H9 (cell line): ENCODE results near the gene ASTN2. TPM values are rescaled to one million over a fixed set of nuclear protein-coding genes. Genes with fewer than 3 reads are reported as not detected.

Source experiments
- DNase-seq: peaks from one replicate; pipeline ENCODE4 v3.0.0-alpha.2; 2017
- H2AFZ ChIP-seq: one replicate; pipeline ENCODE4 v1.6.1; 2013; ENCODE audit warnings: mild to moderate bottlenecking, low read length, control low read depth, moderate library complexity
- H2AK5ac ChIP-seq: 2 replicates; pipeline ENCODE4 v1.6.1; 2013; ENCODE audit warnings: low read length, control low read depth, mixed read lengths; ENCODE audit not compliant: insufficient read length
- H2BK120ac ChIP-seq: one replicate; pipeline ENCODE4 v1.6.1; 2013; ENCODE audit warnings: low read depth, mild to moderate bottlenecking, low read length, control low read depth, inconsistent platforms; ENCODE audit not compliant: poor library complexity, severe bottlenecking
- H2BK12ac ChIP-seq: 2 replicates; pipeline ENCODE4 v1.6.1; 2013; ENCODE audit warnings: low read length, control low read depth, mixed read lengths, low read depth; ENCODE audit not compliant: insufficient read length
- H2BK15ac ChIP-seq: 2 replicates; pipeline ENCODE4 v1.6.1; 2013; ENCODE audit warnings: low read depth, low read length, control low read depth
- H2BK20ac ChIP-seq: one replicate; pipeline ENCODE4 v1.6.1; 2013; ENCODE audit warnings: low read depth, mild to moderate bottlenecking, low read length, control low read depth, inconsistent platforms; ENCODE audit not compliant: poor library complexity, severe bottlenecking
- H2BK5ac ChIP-seq: 2 replicates; pipeline ENCODE4 v1.6.1; 2013; ENCODE audit warnings: low read length, control low read depth, mixed read lengths; ENCODE audit not compliant: insufficient read length
- H3K14ac ChIP-seq: 2 replicates; pipeline ENCODE4 v1.6.1; 2013; ENCODE audit warnings: low read length, control low read depth; ENCODE audit not compliant: insufficient read depth
- H3K18ac ChIP-seq: 2 replicates; pipeline ENCODE4 v1.6.1; 2013; ENCODE audit warnings: low read depth, mild to moderate bottlenecking, mixed read lengths, low read length, control low read depth; ENCODE audit not compliant: insufficient read length
- H3K23ac ChIP-seq: 2 replicates; pipeline ENCODE4 v1.6.1; 2013; ENCODE audit warnings: low read length, control low read depth, mixed read lengths, low read depth; ENCODE audit not compliant: insufficient read length
- H3K23me2 ChIP-seq: 2 replicates; pipeline ENCODE4 v1.6.1; 2013; ENCODE audit warnings: low read depth, mild to moderate bottlenecking, mixed read lengths, low read length, control low read depth; ENCODE audit not compliant: insufficient read length, poor library complexity, severe bottlenecking
- H3K27ac ChIP-seq: 2 replicates; pipeline ENCODE4 v1.5.1; 2013; ENCODE audit warnings: low read length, control low read depth, mixed read lengths, low read depth; ENCODE audit not compliant: insufficient read length
- H3K27me3 ChIP-seq: 2 replicates; pipeline ENCODE4 v1.6.1; 2013; ENCODE audit warnings: low read length, control low read depth, inconsistent platforms; ENCODE audit not compliant: insufficient read depth
- H3K4ac ChIP-seq: 2 replicates; pipeline ENCODE4 v1.6.1; 2013; ENCODE audit warnings: low read depth, mild to moderate bottlenecking, control low read depth, inconsistent platforms, low read length, moderate library complexity
- H3K4me1 ChIP-seq: 2 replicates; pipeline ENCODE4 v1.6.1; 2013; ENCODE audit warnings: low read length, control low read depth, inconsistent platforms; ENCODE audit not compliant: insufficient read depth
- H3K4me2 ChIP-seq: 2 replicates; pipeline ENCODE4 v1.6.1; 2013; ENCODE audit warnings: low read length, control low read depth, mixed read lengths; ENCODE audit not compliant: insufficient read length, insufficient read depth
- H3K56ac ChIP-seq: 2 replicates; pipeline ENCODE4 v1.6.1; 2013; ENCODE audit warnings: low read depth, mild to moderate bottlenecking, mixed read lengths, low read length, control low read depth; ENCODE audit not compliant: insufficient read length
- H3K79me1 ChIP-seq: 2 replicates; pipeline ENCODE4 v1.6.1; 2013; ENCODE audit warnings: low read depth, mild to moderate bottlenecking, moderate library complexity, low read length, control low read depth, inconsistent platforms; ENCODE audit not compliant: insufficient read depth, poor library complexity, severe bottlenecking
- H3K79me2 ChIP-seq: 2 replicates; pipeline ENCODE4 v1.6.1; 2013; ENCODE audit warnings: low read length, control low read depth, inconsistent platforms; ENCODE audit not compliant: insufficient read depth
- H3K9ac ChIP-seq: 2 replicates; pipeline ENCODE4 v1.6.1; 2013; ENCODE audit warnings: low read length, control low read depth, mixed read lengths; ENCODE audit not compliant: insufficient read length; ENCODE audit errors: extremely low read depth
- H3K9me3 ChIP-seq: one replicate; pipeline ENCODE4 v1.6.1; 2013; ENCODE audit warnings: low read depth, low read length, inconsistent platforms; ENCODE audit not compliant: control insufficient read depth
- H3T11ph ChIP-seq: one replicate; pipeline ENCODE4 v1.6.1; 2013; ENCODE audit warnings: mild to moderate bottlenecking, low read length, control low read depth, inconsistent platforms
- H4K20me1 ChIP-seq: one replicate; pipeline ENCODE4 v1.6.1; 2013; ENCODE audit not compliant: control insufficient read depth, insufficient read length, insufficient read depth
- H4K5ac ChIP-seq: 2 replicates; pipeline ENCODE4 v1.6.1; 2013; ENCODE audit warnings: low read depth, mild to moderate bottlenecking, mixed read lengths, low read length, control low read depth; ENCODE audit not compliant: insufficient read length
- H4K8ac ChIP-seq: replicated peaks from 2 replicates; pipeline ENCODE4 v1.6.1; 2013; ENCODE audit warnings: low read length, control low read depth, mixed read lengths, low read depth; ENCODE audit not compliant: insufficient read length
- H4K91ac ChIP-seq: 2 replicates; pipeline ENCODE4 v1.6.1; 2013; ENCODE audit warnings: low read depth, mild to moderate bottlenecking, moderate library complexity, mixed read lengths, low read length, control low read depth; ENCODE audit not compliant: insufficient read length
- H3K27ac Mint-ChIP-seq, 3 experiments: 2 replicates in 2 of 3; 3 replicates in 1 of 3; pipeline ENCODE4 v1.8.0; 2020 to 2021; ENCODE audit warnings: mixed read lengths in 3 of 3, mild to moderate bottlenecking in 1 of 3, moderate library complexity in 1 of 3
- H3K27me3 Mint-ChIP-seq: 2 replicates; pipeline ENCODE4 v1.8.0; 2021; ENCODE audit warnings: low read depth, mild to moderate bottlenecking, moderate library complexity, mixed read lengths
- H3K36me3 Mint-ChIP-seq, 3 experiments: 2 replicates in 2 of 3; 3 replicates in 1 of 3; pipeline ENCODE4 v1.8.0; 2020 to 2021; ENCODE audit warnings: low read depth in 3 of 3, mixed read lengths in 3 of 3; ENCODE audit not compliant: insufficient read depth in 1 of 3
- H3K4me1 Mint-ChIP-seq, 2 experiments: 2 replicates each; pipeline ENCODE4 v1.8.0; 2020; ENCODE audit warnings: mixed read lengths in 2 of 2
- H3K4me3 Mint-ChIP-seq, 2 experiments: 2 replicates in 1 of 2; 3 replicates in 1 of 2; pipeline ENCODE4 v1.8.0; 2020 to 2021; ENCODE audit warnings: mild to moderate bottlenecking in 2 of 2, mixed read lengths in 2 of 2, moderate library complexity in 1 of 2
- H3K9me3 Mint-ChIP-seq, 2 experiments: 2 replicates in 1 of 2; 3 replicates in 1 of 2; pipeline ENCODE4 v1.8.0; 2020; ENCODE audit warnings: mild to moderate bottlenecking in 2 of 2, mixed read lengths in 2 of 2, moderate library complexity in 1 of 2
- WGBS: extraction: QIAGEN DNeasy Blood & Tissue Kit; methylation state at CpG from one replicate; pipeline ENCODE4 v1.1.7; 2013; ENCODE audit warnings: missing lambda C conversion rate, low lambda C conversion rate, mixed read lengths; ENCODE audit not compliant: insufficient read length; ENCODE audit errors: extremely low coverage; 5-methylcytosine and 5-hydroxymethylcytosine counted together
- total RNA-seq: library from RNA; stranded (reverse); gene quantifications from 2 replicates; pipeline ENCODE4 v1.2.1, GENCODE V29; 2021
- TF ChIP-seq, protein P1 (sequence below): fragments of 200-600 bp; sonication (generic); conservative IDR thresholded peaks from 3 replicates; pipeline ENCODE4 v1.8.0; 2021; ENCODE audit warnings: antibody characterized with exemption, mild to moderate bottlenecking

The ASTN2 gene
- total RNA-seq, 1 experiment from 2014 or later: 9.7 TPM

DNA sequence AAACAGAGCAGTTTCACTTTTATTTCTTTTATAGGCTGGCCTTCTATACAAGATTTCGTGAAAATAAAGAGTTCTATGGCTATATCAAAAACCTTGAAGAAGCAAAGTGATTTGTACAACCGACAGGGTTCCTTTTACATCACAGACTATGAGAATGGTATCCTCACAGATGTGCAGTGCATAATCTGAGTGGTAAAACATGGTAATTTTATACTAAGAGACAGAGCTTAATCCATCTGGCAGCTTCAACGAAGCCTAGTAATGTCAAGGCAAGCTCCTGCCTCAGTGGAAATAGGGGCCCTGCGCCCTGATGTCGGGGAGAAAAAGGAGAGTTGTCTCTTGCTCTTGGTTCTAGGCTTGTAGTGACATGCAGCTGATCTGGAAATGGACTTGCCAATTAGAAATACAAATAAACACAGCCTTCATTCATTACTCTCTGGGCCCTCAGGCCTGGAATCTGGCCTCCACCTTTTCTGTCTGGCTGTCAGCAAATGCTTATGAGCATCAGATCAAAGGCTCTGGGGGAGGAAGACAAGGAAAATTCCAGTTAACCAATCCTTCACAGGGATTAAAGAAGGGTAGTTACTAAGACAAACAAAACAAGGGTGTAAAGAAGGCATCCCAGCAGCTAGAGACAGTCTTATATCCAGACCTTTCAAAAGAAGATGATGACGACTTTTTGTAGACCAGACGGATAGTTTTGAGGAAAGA, 761.4 kb downstream of the ASTN2 start:
- H3K4me2 ChIP-seq: no peak overlapping the region
- WGBS: no CpG with 5 or more reads among the region's 7 CpGs
- H3K56ac ChIP-seq: no peak overlapping the region
- TF ChIP-seq, protein P1, sequence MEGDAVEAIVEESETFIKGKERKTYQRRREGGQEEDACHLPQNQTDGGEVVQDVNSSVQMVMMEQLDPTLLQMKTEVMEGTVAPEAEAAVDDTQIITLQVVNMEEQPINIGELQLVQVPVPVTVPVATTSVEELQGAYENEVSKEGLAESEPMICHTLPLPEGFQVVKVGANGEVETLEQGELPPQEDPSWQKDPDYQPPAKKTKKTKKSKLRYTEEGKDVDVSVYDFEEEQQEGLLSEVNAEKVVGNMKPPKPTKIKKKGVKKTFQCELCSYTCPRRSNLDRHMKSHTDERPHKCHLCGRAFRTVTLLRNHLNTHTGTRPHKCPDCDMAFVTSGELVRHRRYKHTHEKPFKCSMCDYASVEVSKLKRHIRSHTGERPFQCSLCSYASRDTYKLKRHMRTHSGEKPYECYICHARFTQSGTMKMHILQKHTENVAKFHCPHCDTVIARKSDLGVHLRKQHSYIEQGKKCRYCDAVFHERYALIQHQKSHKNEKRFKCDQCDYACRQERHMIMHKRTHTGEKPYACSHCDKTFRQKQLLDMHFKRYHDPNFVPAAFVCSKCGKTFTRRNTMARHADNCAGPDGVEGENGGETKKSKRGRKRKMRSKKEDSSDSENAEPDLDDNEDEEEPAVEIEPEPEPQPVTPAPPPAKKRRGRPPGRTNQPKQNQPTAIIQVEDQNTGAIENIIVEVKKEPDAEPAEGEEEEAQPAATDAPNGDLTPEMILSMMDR: no peak
- Mint-ChIP-seq H3K4me3 (no peak overlapping the region), H3K27ac (no peak overlapping the region), H3K27me3 (no peaks in the 10 kb centered on the region), H3K36me3 (no peaks in the 10 kb centered on the region; a peak in 2 of 7 replicates), H3K4me1 (peaks cover 4% of the 10 kb centered on the region in 2 experiments), H3K9me3 (no peaks in the 10 kb centered on the region)
- H3K27me3 ChIP-seq: no peaks in the 10 kb centered on the region
- H4K8ac ChIP-seq: no peak overlapping the region
- no peak overlapping the region for H3K18ac ChIP-seq
- H3K9me3 ChIP-seq: no peaks in the 10 kb centered on the region
- H3K4ac ChIP-seq: no peak overlapping the region
- no peak overlapping the region for H2BK15ac ChIP-seq
- H4K5ac ChIP-seq: no peak overlapping the region
- no peak overlapping the region for H3K27ac ChIP-seq
- H2AK5ac ChIP-seq: no peak overlapping the region
- H2AFZ ChIP-seq: no peak overlapping the region
- no peaks in the 10 kb centered on the region for H3K79me2 ChIP-seq
- H3K23ac ChIP-seq: no peak overlapping the region
- no peak overlapping the region for H2BK120ac ChIP-seq
- no peaks in the 10 kb centered on the region for H3K23me2 ChIP-seq
- H3K14ac ChIP-seq: no peak overlapping the region
- no peaks in the 10 kb centered on the region for H3K4me1 ChIP-seq
- no peak overlapping the region for H2BK5ac ChIP-seq
- no peak for DNase-seq
- no peak overlapping the region for H3T11ph ChIP-seq
- no peak overlapping the region for H2BK20ac ChIP-seq
- H4K20me1 ChIP-seq: no peaks in the 10 kb centered on the region
- H4K91ac ChIP-seq: no peak overlapping the region
- no peak overlapping the region for H3K9ac ChIP-seq
- no peak overlapping the region for H2BK12ac ChIP-seq
- H3K79me1 ChIP-seq: no peaks in the 10 kb centered on the region
